Sigmoid colon (tissue), 7 donors: ENCODE measurements around the gene TMUB1. TPM values are rescaled to one million over a fixed set of nuclear protein-coding genes. Genes with fewer than 3 reads are reported as not detected.

Experiments
- DNase-seq: peaks from one replicate; pipeline ENCODE4 v3.0.0-alpha.2; 2019
- H3K27ac ChIP-seq, 4 donors: fragments of 200-600 bp; sonication (generic); one replicate each; pipeline ENCODE4 v1.5.1; 2016 to 2019; ENCODE audit warnings: mild to moderate bottlenecking in 1 of 4
- H3K27me3 ChIP-seq, 3 donors: fragments of 200-600 bp; sonication (generic); one replicate each; pipeline ENCODE4 v1.5.1; 2019; ENCODE audit warnings: mild to moderate bottlenecking in 1 of 3
- H3K36me3 ChIP-seq, 4 donors: fragments of 200-600 bp; sonication (generic); one replicate each; pipeline ENCODE4 v1.5.1; 2016 to 2019
- H3K4me1 ChIP-seq, 4 donors: fragments of 200-600 bp; sonication (generic); one replicate each; pipeline ENCODE4 v1.5.1; 2017 to 2019
- H3K4me3 ChIP-seq, 4 donors: fragments of 200-600 bp; sonication (generic); one replicate each; pipeline ENCODE4 v1.5.1; 2017 to 2019; ENCODE audit warnings: mild to moderate bottlenecking in 2 of 4, moderate library complexity in 1 of 4
- H3K9me3 ChIP-seq, 4 donors: fragments of 200-600 bp in 3 of 4; sonication (generic) in 3 of 4; one replicate each; pipeline versions ENCODE4 v1.5.1 to v1.6.1; 2013 to 2019
- EP300 ChIP-seq, 4 donors: sonication (generic); formaldehyde crosslinking; IDR thresholded peaks; one replicate each; pipeline ENCODE4 v1.6.1; 2017; ENCODE audit warnings: antibody characterized with exemption in 4 of 4
- POLR2A ChIP-seq, 2 donors: fragments of 450-650 bp; IDR thresholded peaks; one replicate each; pipeline ENCODE4 v1.6.1; 2016; ENCODE audit warnings: antibody characterized with exemption in 2 of 2, mild to moderate bottlenecking in 2 of 2, moderate library complexity in 2 of 2
- POLR2AphosphoS5 ChIP-seq, 4 donors: sonication (generic); formaldehyde crosslinking; IDR thresholded peaks; one replicate each; pipeline ENCODE4 v1.6.1; 2017; ENCODE audit warnings: antibody characterized with exemption in 4 of 4
- WGBS, 2 donors: extraction: QIAGEN DNeasy Blood & Tissue Kit; methylation state at CpG; one replicate each; pipeline ENCODE4 v1.1.7; 2013; 5-methylcytosine and 5-hydroxymethylcytosine counted together
- intact Hi-C: fragments of 100-400 bp; cut with DNase I; formaldehyde crosslinking; loops from one replicate; pipeline ENCODE4 v1.15.1; 2023
- polyA plus RNA-seq, 3 donors: library from polyadenylated mRNA; stranded (reverse); fragments of 200-250 nt; gene quantifications; one replicate each; pipeline ENCODE4 v1.2.3, GENCODE V29; 2013
- total RNA-seq, 4 donors: library from RNA; depleted of rRNA; stranded (reverse); fragments of >200 nt; gene quantifications; one replicate each; pipeline ENCODE4 v1.1.0, GENCODE V29; 2016
- TF ChIP-seq, protein P1 (sequence below), 4 experiments: fragments of 450-650 bp in 3 of 4; fragments of 200-600 bp in 1 of 4; IDR thresholded peaks; one replicate each; pipeline ENCODE4 v1.5.1; 2016 to 2019; ENCODE audit warnings: antibody characterized with exemption in 4 of 4, mild to moderate bottlenecking in 3 of 4, moderate library complexity in 2 of 4
- donor health status: healthy with polysubstance abuse.
- donor health status: Bipolar disorder and iron deficiency.
- donor health status: healthy.

The TMUB1 gene
- total and polyA plus RNA-seq, 7 donors, result 33.4 to 74.6 (median 45.0) TPM

DNA sequence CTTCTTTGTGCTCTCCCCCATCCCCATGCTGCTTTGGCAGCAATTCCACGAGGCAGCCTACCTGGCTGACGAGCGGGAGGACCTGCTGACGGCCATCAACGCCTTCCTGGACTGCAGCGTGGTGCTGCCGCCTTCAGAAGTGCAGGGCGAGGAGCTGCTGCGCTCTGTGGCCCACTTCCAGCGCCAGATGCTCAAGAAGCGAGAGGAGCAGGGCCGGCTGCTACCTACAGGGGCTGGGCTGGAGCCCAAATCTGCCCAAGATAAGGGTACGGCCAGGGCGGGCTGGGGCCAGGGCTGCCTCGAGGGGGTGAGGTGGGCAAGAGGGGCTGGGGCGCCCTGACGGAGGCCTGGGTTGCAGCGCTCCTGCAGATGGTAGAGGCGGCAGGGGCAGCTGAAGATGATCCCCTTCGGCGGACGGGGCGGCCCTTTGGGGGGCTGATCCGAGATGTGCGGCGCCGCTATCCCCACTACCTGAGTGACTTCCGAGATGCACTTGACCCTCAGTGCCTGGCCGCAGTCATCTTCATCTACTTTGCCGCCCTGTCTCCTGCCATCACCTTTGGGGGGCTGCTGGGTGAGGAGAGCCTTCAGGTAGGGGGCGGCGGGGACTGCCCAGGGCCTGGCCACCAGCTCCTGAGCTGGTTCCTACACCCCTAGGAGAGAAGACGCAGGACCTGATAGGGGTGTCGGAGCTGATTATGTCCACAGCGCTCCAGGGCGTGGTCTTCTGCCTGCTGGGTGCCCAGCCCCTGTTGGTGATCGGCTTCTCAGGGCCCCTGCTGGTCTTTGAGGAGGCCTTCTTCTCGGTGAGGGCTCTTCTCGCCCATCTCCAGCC, 12.0 kb downstream of the TMUB1 start:
- Histone ChIP-seq H3K9me3 (no peaks in the 10 kb centered on the region), H3K36me3 (peaks cover 58 to 100% (median 87%) of the 10 kb centered on the region in 4 donors), H3K27me3 (no peaks in the 10 kb centered on the region), H3K4me1 (no peaks in the 10 kb centered on the region), H3K27ac (no peak overlapping the region), H3K4me3 (no peak overlapping the region)
- TF ChIP-seq POLR2A (IDR thresholded peaks at IDR 0.05) (no peak), POLR2AphosphoS5 (IDR thresholded peaks at IDR 0.05) (no peak), EP300 (IDR thresholded peaks at IDR 0.05) (no peak)
- TF ChIP-seq, protein P1, sequence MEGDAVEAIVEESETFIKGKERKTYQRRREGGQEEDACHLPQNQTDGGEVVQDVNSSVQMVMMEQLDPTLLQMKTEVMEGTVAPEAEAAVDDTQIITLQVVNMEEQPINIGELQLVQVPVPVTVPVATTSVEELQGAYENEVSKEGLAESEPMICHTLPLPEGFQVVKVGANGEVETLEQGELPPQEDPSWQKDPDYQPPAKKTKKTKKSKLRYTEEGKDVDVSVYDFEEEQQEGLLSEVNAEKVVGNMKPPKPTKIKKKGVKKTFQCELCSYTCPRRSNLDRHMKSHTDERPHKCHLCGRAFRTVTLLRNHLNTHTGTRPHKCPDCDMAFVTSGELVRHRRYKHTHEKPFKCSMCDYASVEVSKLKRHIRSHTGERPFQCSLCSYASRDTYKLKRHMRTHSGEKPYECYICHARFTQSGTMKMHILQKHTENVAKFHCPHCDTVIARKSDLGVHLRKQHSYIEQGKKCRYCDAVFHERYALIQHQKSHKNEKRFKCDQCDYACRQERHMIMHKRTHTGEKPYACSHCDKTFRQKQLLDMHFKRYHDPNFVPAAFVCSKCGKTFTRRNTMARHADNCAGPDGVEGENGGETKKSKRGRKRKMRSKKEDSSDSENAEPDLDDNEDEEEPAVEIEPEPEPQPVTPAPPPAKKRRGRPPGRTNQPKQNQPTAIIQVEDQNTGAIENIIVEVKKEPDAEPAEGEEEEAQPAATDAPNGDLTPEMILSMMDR (IDR thresholded peaks at IDR 0.05), result no peak
- intact Hi-C loops, result no loop called here
- DNase-seq, result no peak
- 93 to 94% methylated on average over 39 of the region's 39 CpGs for WGBS, 2 donors

DNA sequence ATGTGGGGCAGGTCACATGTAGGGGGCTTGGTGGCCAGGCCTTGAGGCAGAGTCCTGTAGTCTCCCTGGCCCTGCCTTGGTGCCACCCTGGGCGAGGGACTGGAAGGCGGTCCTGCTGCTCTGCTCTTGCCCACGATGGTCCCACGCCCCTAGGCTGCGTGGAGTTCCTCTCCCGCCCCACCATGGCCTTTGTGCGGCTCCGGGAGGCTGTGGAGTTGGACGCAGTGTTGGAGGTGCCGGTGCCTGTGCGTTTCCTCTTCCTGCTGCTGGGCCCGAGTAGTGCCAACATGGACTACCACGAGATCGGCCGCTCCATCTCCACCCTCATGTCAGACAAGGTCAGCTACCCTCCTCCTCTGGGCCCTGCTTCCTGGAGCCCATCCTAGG, 12.7 kb downstream of the TMUB1 start:
- no peaks in the 10 kb centered on the region for H3K4me1 ChIP-seq
- 92 to 95% methylated on average over 15 of the region's 15 CpGs for whole genome bisulfite sequencing, 2 donors
- H3K9me3 ChIP-seq, result no peaks in the 10 kb centered on the region
- no peaks in the 10 kb centered on the region for H3K27me3 ChIP-seq
- no peak overlapping the region for H3K27ac ChIP-seq
- H3K4me3 ChIP-seq, result no peak overlapping the region
- TF ChIP-seq POLR2AphosphoS5 (IDR thresholded peaks at IDR 0.05) (no peak), EP300 (IDR thresholded peaks at IDR 0.05) (no peak), POLR2A (IDR thresholded peaks at IDR 0.05) (no peak)
- TF ChIP-seq, protein P1 (IDR thresholded peaks at IDR 0.05), result no peak
- H3K36me3 ChIP-seq, result peaks cover 55 to 100% (median 88%) of the 10 kb centered on the region in 4 donors
- no peak for DNase-seq
- intact Hi-C loops, result no loop called here

DNA sequence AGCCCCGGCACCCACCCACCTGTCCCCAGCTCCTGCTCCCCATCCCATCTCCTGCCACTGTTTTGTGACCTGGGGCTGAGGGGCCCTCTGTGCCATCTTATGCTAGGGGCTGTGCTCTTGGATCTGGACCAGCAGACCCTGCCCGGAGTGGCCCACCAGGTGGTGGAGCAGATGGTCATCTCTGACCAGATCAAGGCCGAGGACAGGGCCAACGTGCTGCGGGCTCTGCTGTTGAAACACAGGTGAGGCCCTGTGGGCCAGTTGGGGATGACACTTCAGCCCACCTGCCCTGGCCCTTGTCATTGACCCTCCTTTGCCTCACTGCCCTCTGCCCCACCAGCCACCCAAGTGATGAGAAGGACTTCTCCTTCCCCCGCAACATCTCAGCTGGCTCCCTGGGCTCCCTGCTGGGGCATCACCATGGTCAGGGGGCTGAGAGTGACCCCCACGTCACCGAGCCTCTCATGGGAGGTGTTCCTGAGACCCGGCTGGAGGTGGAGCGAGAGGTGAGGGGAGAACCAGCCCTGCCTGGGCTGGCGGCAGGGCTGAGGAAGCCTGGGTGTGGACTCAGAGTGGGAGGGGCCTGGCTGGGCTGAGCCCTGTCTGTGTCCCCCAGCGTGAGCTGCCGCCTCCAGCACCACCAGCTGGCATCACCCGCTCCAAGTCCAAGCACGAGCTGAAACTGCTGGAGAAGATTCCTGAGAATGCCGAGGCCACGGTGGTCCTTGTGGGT, 13.3 kb downstream of the TMUB1 start:
- intact Hi-C loops, result no loop called here
- H3K4me3 ChIP-seq, result no peak overlapping the region

DNA sequence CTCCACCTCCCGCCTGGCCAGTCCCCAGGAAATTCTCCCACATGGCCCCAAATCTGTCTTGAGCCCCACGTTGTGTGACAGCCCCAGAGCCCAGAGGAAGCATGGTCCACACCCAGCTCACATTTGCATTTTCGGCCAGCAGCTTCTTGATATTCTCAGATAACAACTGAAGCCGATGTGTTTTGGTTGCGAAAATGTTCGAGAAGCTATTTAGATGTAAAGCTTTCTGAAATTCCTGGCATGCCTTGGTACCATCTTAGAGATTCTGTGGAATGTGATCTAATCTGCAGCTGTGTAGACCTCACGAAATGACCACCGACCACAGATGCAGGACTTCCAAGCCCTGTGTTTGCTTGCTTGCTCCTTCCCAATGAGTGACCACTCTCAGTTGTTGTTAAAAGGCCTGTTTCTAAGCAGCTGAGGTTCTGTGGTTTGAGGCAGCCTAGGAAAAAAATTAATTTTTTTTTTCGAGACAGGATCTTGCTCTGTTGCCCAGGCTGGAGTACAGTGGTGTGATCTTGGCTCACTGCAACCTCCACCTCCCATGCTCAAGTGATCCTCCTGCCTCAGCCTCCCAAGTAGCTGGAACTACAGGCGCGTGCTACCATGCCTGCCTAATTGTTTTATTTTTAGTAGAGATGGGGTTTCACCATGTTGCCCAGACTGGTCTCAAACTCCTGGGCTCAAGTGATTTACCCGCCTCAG, 15.1 kb downstream of the TMUB1 start:
- H3K36me3 ChIP-seq, result peaks cover 37 to 98% (median 78%) of the 10 kb centered on the region in 4 donors
- no peaks in the 10 kb centered on the region for H3K27me3 ChIP-seq
- WGBS, 2 donors, result 92 to 93% methylated on average over 12 of the region's 12 CpGs
- no peak overlapping the region for H3K4me3 ChIP-seq
- no peaks in the 10 kb centered on the region for H3K9me3 ChIP-seq
- no peak for DNase-seq
- no peak overlapping the region for H3K27ac ChIP-seq
- H3K4me1 ChIP-seq, result peaks cover 0 to 8% (median 7%) of the 10 kb centered on the region in 4 donors
- TF ChIP-seq, protein P1 (IDR thresholded peaks at IDR 0.05), result no peak
- TF ChIP-seq POLR2A (IDR thresholded peaks at IDR 0.05) (no peak), POLR2AphosphoS5 (IDR thresholded peaks at IDR 0.05) (no peak), EP300 (IDR thresholded peaks at IDR 0.05) (no peak)
- intact Hi-C loops, result no loop called here

More for the DNA sequence above, 13.3 kb downstream of the TMUB1 start:
- no peak for DNase-seq
- no peaks in the 10 kb centered on the region for H3K9me3 ChIP-seq
- WGBS, 2 donors, result 91 to 93% methylated on average over 17 of the region's 17 CpGs
- peaks cover 50 to 100% (median 86%) of the 10 kb centered on the region in 4 donors for H3K36me3 ChIP-seq
- H3K4me1 ChIP-seq, result no peaks in the 10 kb centered on the region
- no peaks in the 10 kb centered on the region for H3K27me3 ChIP-seq
- H3K27ac ChIP-seq, result no peak overlapping the region
- TF ChIP-seq EP300 (IDR thresholded peaks at IDR 0.05) (no peak), POLR2AphosphoS5 (IDR thresholded peaks at IDR 0.05) (no peak), POLR2A (IDR thresholded peaks at IDR 0.05) (no peak)
- TF ChIP-seq, protein P1 (IDR thresholded peaks at IDR 0.05), result no peak
